DND-41 (cell line): Measurements from ENCODE around the gene PHYHIPL.

ENCODE experiments used
- ATAC-seq: fragments of 200-7000 bp; cut with Tn5 transposase; 3 replicates; pipeline ENCODE4 v1.9.1; 2021; ENCODE audit warnings: low read depth; ENCODE audit not compliant: insufficient read depth
- DNase-seq: peaks from one replicate; pipeline ENCODE4 v3.0.0-alpha.2; 2020
- H2AFZ ChIP-seq: 2 replicates; pipeline ENCODE4 v1.6.0; 2012; ENCODE audit warnings: low read depth, low read length
- H3K27ac ChIP-seq: 2 replicates; pipeline ENCODE4 v1.5.1; 2012; ENCODE audit warnings: low read length, inconsistent platforms
- H3K27me3 ChIP-seq: fragments of 200-600 bp; sonication (generic); 2 replicates; pipeline ENCODE4 v1.6.0; 2012; ENCODE audit warnings: low read length, mild to moderate bottlenecking, inconsistent platforms; ENCODE audit not compliant: insufficient read depth, poor library complexity
- H3K36me3 ChIP-seq: 2 replicates; pipeline ENCODE4 v1.5.1; 2012; ENCODE audit warnings: low read length, inconsistent platforms; ENCODE audit not compliant: insufficient read depth
- H3K4me1 ChIP-seq: 2 replicates; pipeline ENCODE4 v1.5.1; 2012; ENCODE audit warnings: mild to moderate bottlenecking, low read length; ENCODE audit not compliant: insufficient read depth
- H3K4me2 ChIP-seq: 2 replicates; pipeline ENCODE4 v1.6.0; 2012; ENCODE audit warnings: mild to moderate bottlenecking, moderate library complexity, low read length, inconsistent platforms; ENCODE audit not compliant: insufficient read depth
- H3K4me3 ChIP-seq, 2 experiments: fragments of 200-600 bp in 1 of 2; shearing (Covaris generic) in 1 of 2; 2 replicates each; pipeline ENCODE4 v1.5.1; 2012 to 2016; ENCODE audit warnings: inconsistent platforms in 2 of 2, low read length in 2 of 2, mild to moderate bottlenecking in 2 of 2, low read depth in 1 of 2, moderate library complexity in 1 of 2
- H3K79me2 ChIP-seq: 2 replicates; pipeline ENCODE4 v1.6.0; 2012; ENCODE audit warnings: low read length, inconsistent platforms; ENCODE audit not compliant: insufficient read depth
- H3K9ac ChIP-seq: 2 replicates; pipeline ENCODE4 v1.6.0; 2012; ENCODE audit warnings: low read depth, mild to moderate bottlenecking, inconsistent platforms, low read length, moderate library complexity
- H3K9me3 ChIP-seq: 2 replicates; pipeline ENCODE4 v1.5.1; 2012; ENCODE audit warnings: low read length, moderate library complexity, mild to moderate bottlenecking, inconsistent platforms; ENCODE audit not compliant: insufficient read depth, severe bottlenecking
- H4K20me1 ChIP-seq: 2 replicates; pipeline ENCODE4 v1.6.0; 2012; ENCODE audit warnings: low read length; ENCODE audit not compliant: insufficient read depth
- EZH2 ChIP-seq: IDR thresholded peaks from 3 replicates; pipeline ENCODE4 v1.6.1; 2012; ENCODE audit warnings: borderline replicate concordance, low read depth, mild to moderate bottlenecking, moderate library complexity, low read length, inconsistent platforms; ENCODE audit not compliant: severe bottlenecking
- TF ChIP-seq, protein P1 (sequence below): IDR thresholded peaks from 2 replicates; pipeline ENCODE4 v1.5.1; 2012; ENCODE audit warnings: borderline replicate concordance, low read length, moderate library complexity, mild to moderate bottlenecking; ENCODE audit not compliant: poor library complexity, severe bottlenecking; ENCODE audit errors: extremely low read depth

Gene PHYHIPL

GRCh38 chr10:59240582-59241183 is 64.2 kb downstream of the PHYHIPL start:
- Histone ChIP-seq H3K9me3 (no peaks in the 10 kb centered on the region), H3K9ac (no peak overlapping the region), H3K4me1 (no peaks in the 10 kb centered on the region), H3K4me3 (no peak overlapping the region), H3K4me2 (no peak overlapping the region), H3K79me2 (no peaks in the 10 kb centered on the region), H4K20me1 (no peaks in the 10 kb centered on the region), H3K27ac (no peak overlapping the region), H2AFZ (no peak overlapping the region), H3K27me3 (no peaks in the 10 kb centered on the region), H3K36me3 (no peaks in the 10 kb centered on the region)
- ATAC-seq: no peak
- TF ChIP-seq, protein P1, sequence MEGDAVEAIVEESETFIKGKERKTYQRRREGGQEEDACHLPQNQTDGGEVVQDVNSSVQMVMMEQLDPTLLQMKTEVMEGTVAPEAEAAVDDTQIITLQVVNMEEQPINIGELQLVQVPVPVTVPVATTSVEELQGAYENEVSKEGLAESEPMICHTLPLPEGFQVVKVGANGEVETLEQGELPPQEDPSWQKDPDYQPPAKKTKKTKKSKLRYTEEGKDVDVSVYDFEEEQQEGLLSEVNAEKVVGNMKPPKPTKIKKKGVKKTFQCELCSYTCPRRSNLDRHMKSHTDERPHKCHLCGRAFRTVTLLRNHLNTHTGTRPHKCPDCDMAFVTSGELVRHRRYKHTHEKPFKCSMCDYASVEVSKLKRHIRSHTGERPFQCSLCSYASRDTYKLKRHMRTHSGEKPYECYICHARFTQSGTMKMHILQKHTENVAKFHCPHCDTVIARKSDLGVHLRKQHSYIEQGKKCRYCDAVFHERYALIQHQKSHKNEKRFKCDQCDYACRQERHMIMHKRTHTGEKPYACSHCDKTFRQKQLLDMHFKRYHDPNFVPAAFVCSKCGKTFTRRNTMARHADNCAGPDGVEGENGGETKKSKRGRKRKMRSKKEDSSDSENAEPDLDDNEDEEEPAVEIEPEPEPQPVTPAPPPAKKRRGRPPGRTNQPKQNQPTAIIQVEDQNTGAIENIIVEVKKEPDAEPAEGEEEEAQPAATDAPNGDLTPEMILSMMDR: peak; percentile 55
- no peak for TF ChIP-seq EZH2
- DNase-seq: no peak

DNA sequence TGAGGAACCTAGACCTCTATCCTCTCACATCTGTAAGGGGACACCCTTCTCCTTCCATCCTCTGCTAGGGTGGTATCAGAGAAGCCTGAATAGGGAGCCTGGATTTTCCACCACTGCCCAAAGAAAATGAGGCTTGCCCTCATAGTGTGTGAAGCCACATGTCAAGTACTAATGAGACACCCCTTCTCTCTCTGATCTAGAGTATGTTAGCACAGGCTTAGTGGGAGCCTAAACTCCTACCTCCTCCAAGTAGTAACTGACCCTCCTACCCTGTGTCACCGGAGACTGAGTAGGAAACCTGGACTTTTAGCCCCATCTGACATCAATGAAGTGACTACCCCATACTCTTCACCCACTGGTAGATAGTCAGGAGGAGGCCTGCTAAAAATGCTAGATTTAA is 65.6 kb downstream of the PHYHIPL start:
- Histone ChIP-seq H3K9ac (no peak overlapping the region), H3K27ac (no peak overlapping the region), H3K4me3 (no peak overlapping the region), H3K36me3 (no peaks in the 10 kb centered on the region), H3K4me1 (no peaks in the 10 kb centered on the region), H3K4me2 (no peak overlapping the region), H3K9me3 (no peaks in the 10 kb centered on the region), H2AFZ (no peak overlapping the region), H3K79me2 (no peaks in the 10 kb centered on the region), H3K27me3 (no peaks in the 10 kb centered on the region), H4K20me1 (no peaks in the 10 kb centered on the region)
- TF ChIP-seq EZH2: no peak
- TF ChIP-seq, protein P1: no peak
- DNase-seq (no peak), ATAC-seq (no peak)

DNA sequence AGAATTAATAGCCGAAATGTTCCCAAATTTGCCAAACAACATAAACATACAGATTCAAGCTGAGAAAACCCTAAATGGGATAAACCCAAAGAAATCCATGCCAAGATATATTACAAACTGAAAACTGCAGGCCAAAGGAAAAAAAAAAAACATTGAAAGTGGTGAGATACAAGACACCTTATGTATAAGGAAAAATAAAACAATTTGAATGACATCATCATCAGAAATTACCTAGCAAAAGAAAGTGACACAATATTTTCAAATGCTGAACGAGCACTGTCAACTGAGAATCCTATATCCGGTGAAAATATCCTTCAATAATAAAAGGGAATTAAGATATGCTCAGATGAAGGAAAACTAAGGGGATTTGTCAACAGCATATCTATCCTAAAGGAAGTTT is 66.5 kb downstream of the PHYHIPL start:
- no peaks in the 10 kb centered on the region for H3K9me3 ChIP-seq
- no peak for ATAC-seq
- no peak overlapping the region for H3K9ac ChIP-seq
- H4K20me1 ChIP-seq: no peaks in the 10 kb centered on the region
- H3K36me3 ChIP-seq: no peaks in the 10 kb centered on the region
- no peaks in the 10 kb centered on the region for H3K79me2 ChIP-seq
- no peaks in the 10 kb centered on the region for H3K27me3 ChIP-seq
- no peak overlapping the region for H3K27ac ChIP-seq
- TF ChIP-seq, protein P1: no peak
- no peak for TF ChIP-seq EZH2
- no peak overlapping the region for H3K4me2 ChIP-seq
- H2AFZ ChIP-seq: no peak overlapping the region
- no peaks in the 10 kb centered on the region for H3K4me1 ChIP-seq
- DNase-seq: no peak
- H3K4me3 ChIP-seq: no peak overlapping the region

GRCh38 chr10:59243611-59244195 is 67.3 kb downstream of the PHYHIPL start:
- no peaks in the 10 kb centered on the region for H3K79me2 ChIP-seq
- no peak for TF ChIP-seq EZH2
- TF ChIP-seq, protein P1: no peak
- no peaks in the 10 kb centered on the region for H3K27me3 ChIP-seq
- no peak overlapping the region for H2AFZ ChIP-seq
- no peaks in the 10 kb centered on the region for H4K20me1 ChIP-seq
- DNase-seq (no peak), ATAC-seq (no peak)
- no peak overlapping the region for H3K4me2 ChIP-seq
- no peak overlapping the region for H3K27ac ChIP-seq
- no peak overlapping the region for H3K4me3 ChIP-seq
- no peaks in the 10 kb centered on the region for H3K9me3 ChIP-seq
- H3K9ac ChIP-seq: no peak overlapping the region
- no peaks in the 10 kb centered on the region for H3K36me3 ChIP-seq
- H3K4me1 ChIP-seq: no peaks in the 10 kb centered on the region
